ENCODE results near the gene ITGA8.
"Not testable (repeated sequence)": the region's sequence is repeated elsewhere in the genome, so short reads cannot be mapped to it uniquely, and the experiment has no call there.

ITGA8 gene

GRCh38 chr10:15545266-15545665 lies 174.5 kb downstream of the ITGA8 start:
- no peak for DNase-seq

- DNase-seq: no peak
These were observed 175.7 kb downstream of the ITGA8 start for GRCh38 chr10:15543994-15544393.

GRCh38 chr10:15542817-15543216 lies 176.9 kb downstream of the ITGA8 start:
- DNase-seq: no peak

GRCh38 chr10:15541376-15541775 lies 178.3 kb downstream of the ITGA8 start:
- DNase-seq: no peak

- DNase-seq: no peak
These were observed 179.0 kb downstream of the ITGA8 start for GRCh38 chr10:15540727-15541126.

GRCh38 chr10:15539262-15539661 lies 180.5 kb downstream of the ITGA8 start:
- no peak for DNase-seq

- not testable (repeated sequence) for DNase-seq
These were observed 184.7 kb downstream of the ITGA8 start for GRCh38 chr10:15534928-15535538.

GRCh38 chr10:15531927-15532722 lies 187.6 kb downstream of the ITGA8 start:
- DNase-seq: no peak

GRCh38 chr10:15528859-15529239 lies 190.9 kb downstream of the ITGA8 start:
- no peak for DNase-seq

- no peak for DNase-seq
These were observed 193.0 kb downstream of the ITGA8 start for GRCh38 chr10:15526754-15527153.

- no peak for DNase-seq
These were observed 198.3 kb downstream of the ITGA8 start for GRCh38 chr10:15521328-15521903.

- no peak for DNase-seq
These were observed 201.5 kb downstream of the ITGA8 start for GRCh38 chr10:15518250-15518649.

- DNase-seq: no peak
These were observed 203.3 kb downstream of the ITGA8 start for GRCh38 chr10:15516256-15517085.

GRCh38 chr10:15515202-15515601 lies 204.5 kb downstream of the ITGA8 start:
- DNase-seq: no peak

GRCh38 chr10:15510963-15511362 lies 208.8 kb downstream of the ITGA8 start:
- DNase-seq: no peak

GRCh38 chr10:15505329-15505728 lies 214.4 kb downstream of the ITGA8 start:
- DNase-seq: no peak

GRCh38 chr10:15504101-15504840 lies 215.5 kb downstream of the ITGA8 start:
- peak in 1 of 2 donors; percentile 1 for DNase-seq

- DNase-seq: no peak
These were observed 224.7 kb downstream of the ITGA8 start for GRCh38 chr10:15494850-15495506.

- DNase-seq: no peak
These were observed 227.7 kb downstream of the ITGA8 start for GRCh38 chr10:15491856-15492642.

GRCh38 chr10:15489431-15489830 lies 230.3 kb downstream of the ITGA8 start:
- DNase-seq: no peak

GRCh38 chr10:15487376-15487775 lies 232.3 kb downstream of the ITGA8 start:
- DNase-seq: no peak
